AG04449 (cell line): ENCODE measurements around the gene SENP1.

Source experiments
- CTCF ChIA-PET: fragments of 350-600 bp; formaldehyde crosslinking; extraction: SDS; loops from one replicate; lab custom pipeline; 2021; ENCODE audit warnings: antibody characterized with exemption; lab: Yijun Ruan, JAX
- POLR2A ChIA-PET: fragments of 400-600, 350-600 bp; formaldehyde crosslinking; extraction: SDS; loops from one replicate; lab custom pipeline; 2020; ENCODE audit warnings: antibody characterized with exemption, inconsistent platforms; lab: Yijun Ruan, JAX
- DNase-seq: peaks from one replicate; pipeline ENCODE4 v3.0.0-alpha.2; 2010; ENCODE audit warnings: low read depth, low spot score
- H3K4me3 ChIP-seq: 2 replicates; pipeline ENCODE4 v1.5.1; 2011; ENCODE audit warnings: low read depth, mild to moderate bottlenecking, control low read depth, low read length
- TF ChIP-seq, protein P1 (sequence below): IDR thresholded peaks from one replicate; pipeline ENCODE4 v1.5.1; 2011; ENCODE audit warnings: mild to moderate bottlenecking, moderate library complexity, low read length, control low read depth, inconsistent platforms; ENCODE audit not compliant: insufficient read depth; ENCODE audit errors: missing control alignments

Gene SENP1

DNA sequence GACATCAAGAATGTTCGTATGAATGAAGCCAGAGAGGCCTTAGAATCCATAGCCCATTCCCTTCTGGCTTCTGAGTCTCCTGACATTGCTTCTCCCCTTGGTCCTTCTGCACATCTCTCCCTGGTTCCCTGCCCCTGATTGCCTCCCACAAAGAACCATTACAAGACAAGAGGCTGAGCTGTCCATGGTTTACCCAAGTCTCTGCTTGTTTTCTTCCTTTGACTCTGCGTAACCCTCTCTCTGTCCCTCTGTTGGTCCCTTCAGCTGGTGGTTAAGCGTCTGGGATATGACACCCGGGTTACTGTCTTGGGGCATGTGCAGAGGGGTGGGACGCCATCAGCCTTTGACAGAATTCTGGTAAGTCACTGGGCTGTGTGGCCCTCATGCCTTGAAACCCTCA is 29.1 kb upstream of the SENP1 start:
- POLR2A ChIA-PET, result no interaction called here

DNA sequence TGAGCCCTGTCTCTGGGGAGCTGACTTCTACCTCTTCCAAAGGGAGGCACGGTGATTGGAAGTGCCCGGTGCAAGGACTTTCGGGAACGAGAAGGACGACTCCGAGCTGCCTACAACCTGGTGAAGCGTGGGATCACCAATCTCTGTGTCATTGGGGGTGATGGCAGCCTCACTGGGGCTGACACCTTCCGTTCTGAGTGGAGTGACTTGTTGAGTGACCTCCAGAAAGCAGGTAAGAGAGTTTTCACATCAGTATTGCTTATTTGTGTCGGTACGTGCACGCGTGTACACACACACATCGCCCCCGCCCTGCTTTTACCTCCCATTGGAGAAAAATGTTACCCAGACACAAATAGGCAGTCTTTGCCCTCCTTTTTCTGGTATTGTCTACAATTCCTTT is 26.9 kb upstream of the SENP1 start:
- H3K4me3 ChIP-seq, result no peak overlapping the region
- DNase-seq, result no peak
- CTCF ChIA-PET, result no interaction called here
- TF ChIP-seq, protein P1, sequence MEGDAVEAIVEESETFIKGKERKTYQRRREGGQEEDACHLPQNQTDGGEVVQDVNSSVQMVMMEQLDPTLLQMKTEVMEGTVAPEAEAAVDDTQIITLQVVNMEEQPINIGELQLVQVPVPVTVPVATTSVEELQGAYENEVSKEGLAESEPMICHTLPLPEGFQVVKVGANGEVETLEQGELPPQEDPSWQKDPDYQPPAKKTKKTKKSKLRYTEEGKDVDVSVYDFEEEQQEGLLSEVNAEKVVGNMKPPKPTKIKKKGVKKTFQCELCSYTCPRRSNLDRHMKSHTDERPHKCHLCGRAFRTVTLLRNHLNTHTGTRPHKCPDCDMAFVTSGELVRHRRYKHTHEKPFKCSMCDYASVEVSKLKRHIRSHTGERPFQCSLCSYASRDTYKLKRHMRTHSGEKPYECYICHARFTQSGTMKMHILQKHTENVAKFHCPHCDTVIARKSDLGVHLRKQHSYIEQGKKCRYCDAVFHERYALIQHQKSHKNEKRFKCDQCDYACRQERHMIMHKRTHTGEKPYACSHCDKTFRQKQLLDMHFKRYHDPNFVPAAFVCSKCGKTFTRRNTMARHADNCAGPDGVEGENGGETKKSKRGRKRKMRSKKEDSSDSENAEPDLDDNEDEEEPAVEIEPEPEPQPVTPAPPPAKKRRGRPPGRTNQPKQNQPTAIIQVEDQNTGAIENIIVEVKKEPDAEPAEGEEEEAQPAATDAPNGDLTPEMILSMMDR, result no peak
- POLR2A ChIA-PET, result interaction anchor here (1.3 kb wide), 1 partner anchor 8 kb away, joined by 4 read pairs; no protein-coding TSS in a partner anchor

More for the DNA sequence above, 29.1 kb upstream of the SENP1 start:
- no peak for DNase-seq
- CTCF ChIA-PET, result no interaction called here
- H3K4me3 ChIP-seq, result no peak overlapping the region
- TF ChIP-seq, protein P1, result no peak

DNA sequence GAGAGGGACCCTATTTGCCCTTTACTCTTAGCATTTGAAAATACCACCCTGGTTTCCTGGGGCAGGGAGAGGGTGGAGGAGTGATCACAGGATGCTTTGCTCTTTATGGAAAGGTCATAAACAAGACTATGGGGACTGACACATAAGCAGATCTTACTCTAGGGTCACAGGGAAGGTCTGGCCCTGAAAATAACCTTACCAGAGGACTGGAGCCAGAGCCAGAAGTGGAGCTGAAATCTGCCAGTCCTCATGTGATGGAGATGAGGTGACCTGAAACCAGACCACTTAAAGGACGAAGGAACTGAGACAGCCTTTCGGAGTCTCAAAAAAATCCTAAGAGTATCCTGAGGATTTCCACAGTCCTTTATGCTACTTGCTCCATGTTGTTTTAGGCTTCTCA is 25.6 kb upstream of the SENP1 start:
- ChIA-PET POLR2A (no interaction called here), CTCF (no interaction called here)
- TF ChIP-seq, protein P1, result no peak
- H3K4me3 ChIP-seq, result no peak overlapping the region
- DNase-seq, result no peak

DNA sequence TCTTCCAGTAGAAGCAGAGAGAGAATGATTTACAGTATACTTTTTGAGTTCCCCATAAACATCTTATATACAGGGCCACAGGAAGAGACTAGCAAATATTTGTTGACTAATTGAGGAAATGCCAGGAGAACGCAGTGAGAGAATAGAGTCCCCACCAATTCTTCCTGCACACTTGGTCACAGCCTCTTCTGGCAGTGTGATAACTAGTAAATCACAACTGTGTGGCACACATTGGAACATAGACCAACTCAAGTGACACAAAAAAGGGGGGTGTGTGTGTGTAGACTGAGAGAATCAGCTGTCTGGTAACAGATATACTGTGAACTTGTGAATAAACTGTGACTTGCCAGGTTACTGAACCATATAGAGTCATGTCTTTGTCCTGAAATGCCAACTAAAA is 23.5 kb upstream of the SENP1 start:
- TF ChIP-seq, protein P1, result no peak
- ChIA-PET CTCF (interaction anchor here (1.1 to 1.7 kb wide), 3 partner anchors 20 to 60 kb away, joined by 3 to 4 read pairs (median 3); partner anchors contain the start of gene ASB8), POLR2A (no interaction called here)
- DNase-seq, result no peak
- H3K4me3 ChIP-seq, result no peak overlapping the region

DNA sequence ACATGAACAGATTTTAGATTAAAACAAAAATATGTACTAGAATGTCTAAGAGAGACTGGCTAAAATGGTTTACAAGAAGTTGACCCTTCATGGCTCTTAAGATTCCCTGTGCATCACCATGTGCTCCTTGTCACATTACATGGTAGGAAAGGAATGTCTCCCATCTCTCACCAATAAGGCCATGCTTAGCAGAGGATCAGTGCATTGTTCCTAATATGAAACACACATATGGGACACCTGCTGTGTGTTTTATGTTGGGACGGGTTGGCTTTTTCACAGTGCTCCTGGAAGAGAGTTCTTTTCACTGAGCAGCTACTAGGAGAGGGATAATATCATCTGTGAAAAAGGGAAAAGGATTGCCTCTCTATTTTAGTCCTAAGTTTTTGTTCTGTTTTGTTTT is 22.9 kb upstream of the SENP1 start:
- POLR2A ChIA-PET, result no interaction called here
- no peak overlapping the region for H3K4me3 ChIP-seq
- CTCF ChIA-PET, result interaction anchor here (1.7 kb wide), 1 partner anchor 29 kb away, joined by 3 read pairs; the partner anchor contains the start of gene ASB8
- DNase-seq, result no peak
- TF ChIP-seq, protein P1, result no peak

DNA sequence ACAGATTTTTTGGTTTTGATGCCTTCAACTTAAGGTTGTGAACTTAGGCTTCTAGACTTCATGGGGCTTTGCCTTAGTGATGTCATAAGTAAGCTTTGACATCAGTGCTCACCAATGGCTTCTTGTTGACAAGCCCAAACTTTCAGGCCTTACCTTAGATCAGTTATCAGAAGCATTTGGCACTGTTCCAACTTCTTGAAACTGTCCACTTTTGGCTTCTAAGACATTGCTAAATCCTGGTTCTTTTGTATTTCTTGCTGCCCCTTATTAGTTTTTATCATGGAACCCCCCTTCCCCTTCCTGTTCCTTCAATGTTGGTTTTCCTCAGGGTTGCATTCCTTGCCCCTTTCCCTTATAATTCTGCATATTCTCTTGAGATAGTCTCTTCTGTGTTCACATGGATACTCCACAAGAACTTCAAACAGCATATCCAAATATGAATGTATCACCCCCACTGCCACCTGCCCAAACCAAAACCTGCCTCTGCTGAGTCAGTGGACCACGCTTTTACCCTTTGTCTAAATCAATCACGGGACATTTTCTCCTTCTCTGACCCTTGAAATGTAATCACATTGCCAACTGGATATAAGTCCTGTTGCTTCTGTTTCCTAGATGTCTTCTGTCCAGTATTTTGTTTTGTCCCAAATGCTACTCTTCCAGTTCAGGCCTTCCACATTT is 21.2 kb upstream of the SENP1 start:
- TF ChIP-seq, protein P1, result no peak
- ChIA-PET POLR2A (no interaction called here), CTCF (no interaction called here)
- no peak for DNase-seq
- no peak overlapping the region for H3K4me3 ChIP-seq
